Urinary bladder (tissue), 4 donors: ENCODE results near the gene ZNF292. TPM values are rescaled to one million over a fixed set of nuclear protein-coding genes. Genes with fewer than 3 reads are reported as not detected.
"Not testable (repeated sequence)": the region's sequence is repeated elsewhere in the genome, so short reads cannot be mapped to it uniquely, and the experiment has no call there.

ENCODE experiments used
- DNase-seq: peaks from one replicate; pipeline ENCODE4 v3.0.0-alpha.2; 2015; ENCODE audit errors: extremely low spot score
- H3K27ac ChIP-seq: one replicate; pipeline ENCODE4 v1.5.1; 2013; ENCODE audit warnings: low read depth, mild to moderate bottlenecking, moderate library complexity
- H3K36me3 ChIP-seq: one replicate; pipeline ENCODE4 v1.6.1; 2013; ENCODE audit warnings: mild to moderate bottlenecking, moderate library complexity; ENCODE audit not compliant: insufficient read depth
- H3K4me1 ChIP-seq: one replicate; pipeline ENCODE4 v1.6.1; 2013; ENCODE audit warnings: mild to moderate bottlenecking, moderate library complexity; ENCODE audit not compliant: insufficient read depth
- H3K4me3 ChIP-seq: one replicate; pipeline ENCODE4 v1.5.1; 2013; ENCODE audit warnings: low read depth, low read length
- WGBS: extraction: QIAGEN DNeasy Blood & Tissue Kit; methylation state at CpG from one replicate; pipeline ENCODE4 v1.1.7; 2013; 5-methylcytosine and 5-hydroxymethylcytosine counted together
- polyA plus RNA-seq: library from polyadenylated mRNA; stranded (reverse); fragments of 200-250 nt; gene quantifications from one replicate; pipeline ENCODE4 v1.2.3, GENCODE V29; 2013
- total RNA-seq: library from RNA; depleted of rRNA; stranded (reverse); fragments of >200 nt; gene quantifications from one replicate; pipeline ENCODE4 v1.2.3, GENCODE V29; 2014
- donor health status: healthy with polysubstance abuse.
- donor health status: healthy.

The ZNF292 gene
- total and polyA plus RNA-seq, 2 donors = 8.5 to 138 TPM

GRCh38 chr6:87281426-87281825, 126.1 kb downstream of the ZNF292 start:
- WGBS = 68% methylated on average over 1 of the region's 1 CpG
- no peaks in the 10 kb centered on the region for H3K4me1 ChIP-seq
- H3K4me3 ChIP-seq = no peak overlapping the region
- DNase-seq = no peak
- H3K27ac ChIP-seq = no peak overlapping the region
- H3K36me3 ChIP-seq = no peaks in the 10 kb centered on the region

- DNase-seq = no peak
- no peaks in the 10 kb centered on the region for H3K4me1 ChIP-seq
- no peaks in the 10 kb centered on the region for H3K36me3 ChIP-seq
- 89% methylated on average over 1 of the region's 1 CpG for WGBS
- no peak overlapping the region for H3K4me3 ChIP-seq
- no peak overlapping the region for H3K27ac ChIP-seq
Measured at GRCh38 chr6:87282743-87283142, 127.4 kb downstream of the ZNF292 start.

GRCh38 chr6:87283461-87283860, 128.1 kb downstream of the ZNF292 start:
- DNase-seq = no peak
- H3K36me3 ChIP-seq = no peaks in the 10 kb centered on the region
- H3K27ac ChIP-seq = no peak overlapping the region
- no peak overlapping the region for H3K4me3 ChIP-seq
- no peaks in the 10 kb centered on the region for H3K4me1 ChIP-seq
- 75% methylated on average over 3 of the region's 3 CpGs for WGBS

DNA sequence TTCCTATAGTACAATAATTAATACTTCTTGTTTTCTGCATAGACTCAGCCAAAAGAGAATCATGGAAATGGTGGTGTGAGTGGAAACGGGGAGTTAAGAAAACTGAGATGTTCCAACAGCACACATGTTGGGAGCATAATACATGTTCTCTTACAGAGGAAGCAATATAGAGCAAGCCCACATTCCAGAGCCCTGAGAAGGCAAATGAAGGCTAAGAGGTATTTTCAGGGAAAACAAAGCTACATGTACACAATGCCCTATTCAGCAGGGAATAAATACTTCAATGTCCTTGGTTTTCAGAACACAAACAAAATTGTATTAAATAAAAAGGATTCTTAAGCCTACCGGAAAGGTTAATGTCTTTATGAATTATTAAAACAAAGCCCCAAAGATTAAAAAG, 131.9 kb downstream of the ZNF292 start:
- no peak for DNase-seq
- no peak overlapping the region for H3K27ac ChIP-seq
- 95% methylated on average over 2 of the region's 2 CpGs for WGBS
- no peaks in the 10 kb centered on the region for H3K4me1 ChIP-seq
- H3K4me3 ChIP-seq = no peak overlapping the region
- no peaks in the 10 kb centered on the region for H3K36me3 ChIP-seq

- H3K4me1 ChIP-seq = no peaks in the 10 kb centered on the region
- H3K4me3 ChIP-seq = no peak overlapping the region
- no peaks in the 10 kb centered on the region for H3K36me3 ChIP-seq
- 90% methylated on average over 3 of the region's 3 CpGs for WGBS
- DNase-seq = no peak
- no peak overlapping the region for H3K27ac ChIP-seq
Measured at GRCh38 chr6:87289571-87289970, 134.2 kb downstream of the ZNF292 start.

DNA sequence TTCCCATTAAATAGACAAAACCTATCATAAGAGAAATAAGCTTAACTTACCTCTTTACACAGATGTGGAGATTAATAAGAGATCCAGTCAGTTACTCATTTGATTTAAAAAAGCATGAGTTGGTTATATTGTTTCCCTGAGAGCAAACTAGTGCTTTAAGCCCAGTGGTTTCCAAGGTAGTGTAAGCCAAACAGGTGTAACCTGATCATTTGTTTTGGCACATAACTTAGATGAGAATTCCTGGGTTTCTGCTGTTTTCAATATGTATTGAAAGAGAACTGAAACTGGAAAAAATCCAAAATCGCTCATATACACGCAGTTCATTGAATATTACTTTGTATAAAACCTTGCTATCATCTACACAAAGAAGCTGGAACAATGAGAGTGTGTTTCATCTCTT, 136.5 kb downstream of the ZNF292 start:
- no peak overlapping the region for H3K27ac ChIP-seq
- 80% methylated on average over 2 of the region's 2 CpGs for WGBS
- no peaks in the 10 kb centered on the region for H3K36me3 ChIP-seq
- H3K4me1 ChIP-seq = no peaks in the 10 kb centered on the region
- no peak overlapping the region for H3K4me3 ChIP-seq
- DNase-seq = no peak

GRCh38 chr6:87293526-87293925, 138.2 kb downstream of the ZNF292 start:
- 84% methylated on average over 4 of the region's 4 CpGs for WGBS
- H3K27ac ChIP-seq = no peak overlapping the region
- no peak overlapping the region for H3K4me3 ChIP-seq
- no peaks in the 10 kb centered on the region for H3K4me1 ChIP-seq
- no peaks in the 10 kb centered on the region for H3K36me3 ChIP-seq
- no peak for DNase-seq

DNA sequence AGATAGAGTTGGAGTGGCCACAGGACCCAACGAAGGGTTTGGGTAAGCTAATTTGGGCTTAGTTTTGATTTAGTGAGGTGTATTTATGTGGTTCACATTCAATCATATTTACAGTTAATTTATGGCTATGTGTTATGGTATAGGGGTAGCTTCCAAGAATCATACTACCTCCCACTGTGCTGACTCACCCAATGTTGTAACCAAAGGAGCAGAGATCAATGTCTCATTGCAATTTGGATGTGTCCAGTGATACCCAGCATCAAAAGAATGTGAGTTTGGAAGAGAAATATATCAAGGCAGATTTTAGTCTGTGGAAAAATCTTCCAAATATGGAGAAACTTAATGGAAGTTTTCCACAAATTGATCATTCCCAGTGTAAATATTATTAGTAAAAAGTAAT, 141.8 kb downstream of the ZNF292 start:
- Histone ChIP-seq H3K36me3 (no peaks in the 10 kb centered on the region), H3K4me3 (no peak overlapping the region), H3K4me1 (no peaks in the 10 kb centered on the region), H3K27ac (no peak overlapping the region)
- 68% methylated on average over 1 of the region's 1 CpG for WGBS
- DNase-seq = no peak

DNA sequence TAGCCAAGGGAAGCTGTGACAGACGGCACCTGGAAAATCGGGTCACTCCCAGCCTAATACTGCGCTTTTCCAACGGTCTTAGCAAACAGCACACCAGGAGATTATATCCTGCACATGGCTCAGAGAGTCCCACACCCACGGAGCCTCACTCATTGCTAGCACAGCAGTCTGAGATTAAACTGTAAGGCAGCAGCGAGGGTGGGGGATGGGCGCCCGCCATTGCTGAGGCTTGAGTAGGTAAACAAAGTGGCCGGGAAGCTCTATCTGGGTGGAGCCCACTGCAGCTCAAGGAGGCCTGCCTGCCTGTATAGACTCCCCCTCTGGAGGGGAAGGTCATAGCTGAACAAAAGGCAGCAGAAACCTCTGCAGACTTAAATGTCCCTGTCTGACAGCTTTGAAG, 145.9 kb downstream of the ZNF292 start:
- not testable (repeated sequence) for DNase-seq, H3K36me3 ChIP-seq, H3K4me1 ChIP-seq, H3K4me3 ChIP-seq, H3K27ac ChIP-seq
- 76% methylated on average over 9 of the region's 9 CpGs for WGBS

GRCh38 chr6:87308970-87309369, 153.6 kb downstream of the ZNF292 start:
- Histone ChIP-seq H3K27ac (no peak overlapping the region), H3K4me3 (no peak overlapping the region), H3K36me3 (no peaks in the 10 kb centered on the region), H3K4me1 (no peaks in the 10 kb centered on the region)
- WGBS = 74% methylated on average over 4 of the region's 4 CpGs
- no peak for DNase-seq

DNA sequence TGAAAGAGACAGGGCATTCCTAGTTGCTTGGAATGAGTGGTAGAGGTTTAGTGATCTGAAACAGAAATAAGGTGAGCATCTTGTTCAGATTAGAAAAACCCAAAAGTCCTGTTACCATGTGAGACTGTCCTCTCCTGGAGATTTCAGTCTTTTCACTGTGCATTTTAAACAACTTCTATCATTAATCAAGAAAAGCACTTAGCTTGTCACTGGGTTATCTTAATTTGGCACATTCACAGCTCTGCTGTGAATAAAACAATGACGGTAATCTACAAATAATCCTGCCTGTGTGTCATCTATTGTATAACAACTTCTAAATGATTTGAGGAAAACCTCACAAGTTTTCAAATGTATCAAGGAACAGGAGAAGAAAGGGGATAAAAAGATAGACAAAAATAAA, 157.5 kb downstream of the ZNF292 start:
- Histone ChIP-seq H3K4me3 (no peak overlapping the region), H3K27ac (no peak overlapping the region), H3K4me1 (no peaks in the 10 kb centered on the region), H3K36me3 (no peaks in the 10 kb centered on the region)
- DNase-seq = no peak
- 0% methylated on average over 1 of the region's 1 CpG for WGBS

Other genes starting within 250 kb of the ZNF292 start
- gene HTR1E, start 218.0 kb upstream of the ZNF292 start, total RNA-seq = 0.26 TPM
- gene HTR1E, start 218.0 kb upstream of the ZNF292 start, polyA plus RNA-seq = not detected
- gene CGA, start 60.5 kb upstream of the ZNF292 start, total RNA-seq = not detected
- gene CGA, start 60.5 kb upstream of the ZNF292 start, polyA plus RNA-seq = not detected
- gene SMIM8, start 167.0 kb downstream of the ZNF292 start, total RNA-seq = 37.8 TPM
- 9.6 TPM for gene SMIM8, start 167.0 kb downstream of the ZNF292 start, polyA plus RNA-seq
- 0.16 TPM for gene GJB7, start 173.7 kb downstream of the ZNF292 start, total RNA-seq
- 0.09 TPM for gene GJB7, start 173.7 kb downstream of the ZNF292 start, polyA plus RNA-seq
- 17.1 TPM for gene C6orf163, start 189.2 kb downstream of the ZNF292 start, total RNA-seq
- gene C6orf163, start 189.2 kb downstream of the ZNF292 start, polyA plus RNA-seq = 0.47 TPM